Measurements from ENCODE around the gene LGALS14. TPM values are rescaled to one million over a fixed set of nuclear protein-coding genes. Genes with fewer than 3 reads are reported as not detected.

The LGALS14 gene, protein sequence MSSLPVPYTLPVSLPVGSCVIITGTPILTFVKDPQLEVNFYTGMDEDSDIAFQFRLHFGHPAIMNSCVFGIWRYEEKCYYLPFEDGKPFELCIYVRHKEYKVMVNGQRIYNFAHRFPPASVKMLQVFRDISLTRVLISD
- not detected in 2 replicates for total RNA-seq

DNA sequence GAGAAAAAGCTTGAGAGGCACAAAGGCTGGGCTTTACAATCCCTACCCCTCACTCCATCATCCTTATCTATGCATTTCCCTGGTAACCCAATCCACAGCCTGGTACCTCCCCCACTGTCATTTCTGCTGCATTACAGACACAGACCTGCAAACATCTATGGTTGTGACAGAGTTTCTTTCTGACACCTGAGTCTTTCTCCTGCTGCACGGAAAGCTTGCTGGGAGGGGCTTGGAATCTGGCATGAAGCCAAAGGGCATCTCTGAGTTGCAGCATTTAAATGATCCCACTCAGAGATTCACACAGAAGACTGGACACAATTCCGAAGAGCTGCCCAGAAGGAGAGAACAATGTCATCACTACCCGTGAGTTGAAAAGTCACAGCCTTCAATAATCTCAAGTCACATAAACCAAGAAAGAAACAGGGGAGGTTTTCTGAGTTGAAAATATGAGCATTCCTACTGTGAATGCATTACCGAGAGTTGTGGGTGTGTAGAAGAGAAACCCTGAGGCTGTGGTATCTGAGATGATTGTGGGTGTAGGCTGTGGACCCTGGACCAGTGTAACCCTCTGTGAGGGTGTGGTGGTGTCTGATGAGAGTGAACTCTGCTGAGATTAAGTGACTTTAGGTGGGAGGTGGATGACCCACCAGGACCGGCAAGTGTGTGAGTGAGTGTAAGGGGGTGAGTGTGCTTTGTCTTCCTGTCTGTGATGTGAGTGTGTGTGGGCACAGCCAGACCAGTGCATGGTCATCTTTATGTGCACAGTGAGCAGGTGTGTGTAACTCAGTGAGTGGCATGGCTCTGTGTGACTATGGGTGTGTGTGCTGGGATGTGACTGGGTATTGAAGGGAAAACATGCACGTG is at the start of gene LGALS14:
Gene LGALS14 (plus strand): TSS at position 301 of the 864 bp plus-strand sequence. CDS start 48 bp downstream, at position 349.

DNA sequence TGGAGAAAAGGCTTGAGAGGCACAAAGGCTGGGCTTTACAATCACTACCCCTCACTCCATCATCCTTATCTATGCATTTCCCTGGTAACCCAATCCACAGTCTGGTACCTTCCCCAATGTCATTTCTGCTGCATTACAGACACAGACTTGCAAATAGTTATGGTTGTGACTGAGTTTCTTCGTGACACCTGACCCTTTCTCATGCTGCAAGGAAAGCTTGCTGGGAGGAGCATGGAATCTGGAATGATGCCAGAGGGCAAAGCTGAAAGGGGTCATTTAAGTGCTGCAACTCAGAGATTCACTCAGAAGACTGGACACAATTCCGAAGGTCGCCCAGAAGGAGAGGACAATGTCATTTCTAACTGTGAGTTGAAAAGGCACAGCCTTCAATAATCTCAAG is 48.7 kb upstream of the LGALS14 start, which contains the start of gene LGALS16:
Gene LGALS16 (plus strand): TSS at position 301 of the 400 bp plus-strand sequence. CDS start 49 bp downstream, at position 350.

DNA sequence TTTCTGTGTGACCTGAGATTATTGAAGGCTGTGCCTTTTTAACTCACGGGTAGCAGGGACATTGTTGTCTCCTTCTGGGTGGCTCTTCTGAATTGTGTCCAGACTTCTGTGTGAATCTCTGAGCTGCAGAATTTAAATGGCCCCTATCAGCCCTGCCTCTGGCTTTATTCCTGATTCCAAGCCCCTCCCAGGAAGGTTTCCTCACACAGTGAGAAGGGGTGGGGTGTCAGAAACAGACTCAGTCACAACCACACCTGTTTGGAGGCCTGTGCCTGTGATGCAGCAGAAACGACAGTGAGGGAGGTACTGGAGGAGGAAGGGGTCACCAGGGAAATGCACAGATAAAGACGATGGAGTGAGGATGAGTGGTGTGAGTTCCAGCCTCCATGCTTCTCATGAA is 33.6 kb downstream of the LGALS14 start, which contains the start of gene CLC:
Gene CLC (minus strand): TSS at position 139 of the 400 bp plus-strand sequence. CDS start 77 bp downstream, at position 62.

Other genes starting within 250 kb of the LGALS14 start
- 98.2 and 103 TPM in 2 replicates for gene TIMM50, start 223.6 kb upstream of the LGALS14 start, total RNA-seq
- 1.3 and 1.4 TPM in 2 replicates for gene DLL3, start 205.5 kb upstream of the LGALS14 start, total RNA-seq
- gene SELENOV, start 189.3 kb upstream of the LGALS14 start, total RNA-seq = not detected in 2 replicates
- 1.7 and 3.4 TPM in 2 replicates for gene EID2B, start 171.6 kb upstream of the LGALS14 start, total RNA-seq
- 7.9 and 16.6 TPM in 2 replicates for gene EID2, start 164.3 kb upstream of the LGALS14 start, total RNA-seq
- gene LGALS13, start 102.0 kb upstream of the LGALS14 start, total RNA-seq = not detected in 2 replicates
- gene LGALS16, start 48.6 kb upstream of the LGALS14 start, total RNA-seq = not detected in 2 replicates
- gene CLC, start 33.5 kb downstream of the LGALS14 start, total RNA-seq = not detected in 2 replicates
- not detected in 2 replicates for gene LEUTX, start 74.4 kb downstream of the LGALS14 start, total RNA-seq
- 13.5 and 14.0 TPM in 2 replicates for gene DYRK1B, start 129.7 kb downstream of the LGALS14 start, total RNA-seq
- 215 and 226 TPM in 2 replicates for gene FBL, start 141.9 kb downstream of the LGALS14 start, total RNA-seq
- gene FCGBP, start 230.2 kb downstream of the LGALS14 start, total RNA-seq = 0.23 and 0.49 TPM in 2 replicates